KBM-7 (cell line): Measurements from ENCODE around the gene TRAPPC12.
A peak's percentile ranks its signal among the peaks of the same experiment; 100 is the strongest.

Experiments
- DNase-seq: peaks from one replicate; pipeline ENCODE4 v3.0.0-alpha.2; 2015
- in situ Hi-C: fragments of 300-500 bp; cut with MboI; formaldehyde crosslinking; loops from 2 replicates; pipeline ENCODE4 v1.14.3; 2020; ENCODE audit warnings: low sequenced_read_pairs, low pct_unique_long_range_greater_than_20kb, mixed read lengths

TRAPPC12 gene

DNA sequence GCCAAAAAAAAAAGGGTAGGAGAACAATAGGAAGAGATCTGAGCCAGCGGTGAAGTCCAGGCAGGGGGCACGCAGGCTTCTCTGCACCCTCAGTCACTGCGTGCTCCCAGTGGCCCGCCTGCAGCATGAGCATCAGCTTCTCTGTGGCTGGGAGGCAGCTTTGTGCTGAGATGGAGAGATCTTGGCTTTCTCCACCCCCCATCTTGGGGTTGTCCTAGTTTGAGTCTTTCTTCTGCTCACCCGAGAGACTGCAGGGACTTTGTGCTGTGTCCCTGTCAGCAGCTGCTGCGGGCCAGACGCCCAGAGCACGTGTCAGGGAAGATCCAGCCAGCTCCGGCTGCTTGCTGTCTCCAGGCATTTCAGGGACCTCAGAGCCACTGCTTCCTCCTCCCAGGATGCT lies 20.3 kb downstream of the TRAPPC12 start:
- no peak for DNase-seq
- in situ Hi-C loops: no loop called here

DNA sequence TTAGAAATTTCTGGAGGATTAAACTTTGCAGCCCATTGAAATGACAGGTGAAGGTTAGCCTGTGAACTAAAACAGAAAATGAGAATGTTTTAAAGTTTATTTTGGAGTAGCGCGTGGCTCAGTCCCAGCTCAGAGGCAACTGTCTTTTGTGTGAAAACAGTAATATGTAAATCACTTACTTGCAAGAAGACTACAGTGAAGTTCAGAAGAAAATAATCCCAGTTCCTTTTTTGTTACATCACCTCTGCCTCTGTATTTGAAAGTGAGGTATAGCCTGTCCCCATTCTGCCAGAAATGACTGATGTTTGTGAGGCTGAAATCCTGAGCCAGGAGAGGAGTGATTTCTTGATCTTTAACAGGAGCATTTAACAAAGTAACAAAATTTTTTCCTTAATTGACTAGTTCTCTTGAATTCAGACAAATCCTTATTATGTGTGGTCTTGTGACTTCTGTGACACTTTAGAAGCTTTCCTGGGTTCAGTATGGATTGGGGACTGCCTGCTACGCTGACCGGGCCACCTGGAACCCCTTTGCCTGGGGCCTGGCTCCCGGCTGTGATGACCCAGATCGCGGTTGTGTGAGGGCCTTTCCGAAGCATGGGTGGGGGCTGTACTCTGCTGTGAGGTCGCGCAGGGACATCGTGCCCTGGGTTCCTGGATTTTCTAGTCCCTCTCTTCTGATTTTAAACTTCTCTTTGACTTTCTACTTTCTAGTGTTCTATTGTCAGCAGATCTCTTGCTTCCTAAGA lies 24.3 kb downstream of the TRAPPC12 start:
- no peak for DNase-seq

DNA sequence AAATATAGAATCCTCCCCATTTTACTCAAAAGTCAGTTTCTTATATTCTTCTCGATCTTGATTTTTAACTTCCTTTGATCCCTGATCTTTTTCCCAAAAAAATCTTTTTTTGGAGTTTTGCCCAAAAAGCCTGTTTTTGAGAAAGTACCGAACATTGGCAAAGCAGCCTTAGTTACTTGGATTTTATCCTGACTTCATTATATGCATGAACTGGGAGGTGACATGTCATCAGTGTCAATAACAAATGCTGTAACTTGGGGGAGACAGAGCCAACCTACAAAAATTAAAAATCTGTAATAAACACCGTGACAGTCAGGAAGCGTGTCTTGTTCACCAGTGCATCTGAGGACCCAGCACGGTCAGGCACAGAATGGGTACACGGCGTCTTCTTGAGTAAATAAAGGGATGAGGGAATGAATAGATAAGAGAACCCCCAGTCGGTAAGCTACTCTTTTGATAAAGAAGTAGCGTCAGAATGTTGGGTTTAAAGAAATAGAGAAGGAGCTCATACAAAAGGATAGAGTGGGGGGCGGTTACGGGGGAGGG lies 24.9 kb downstream of the TRAPPC12 start:
- DNase-seq: no peak
- in situ Hi-C loops: no loop called here

More for the DNA sequence above, 24.3 kb downstream of the TRAPPC12 start:
- in situ Hi-C loops: no loop called here

DNA sequence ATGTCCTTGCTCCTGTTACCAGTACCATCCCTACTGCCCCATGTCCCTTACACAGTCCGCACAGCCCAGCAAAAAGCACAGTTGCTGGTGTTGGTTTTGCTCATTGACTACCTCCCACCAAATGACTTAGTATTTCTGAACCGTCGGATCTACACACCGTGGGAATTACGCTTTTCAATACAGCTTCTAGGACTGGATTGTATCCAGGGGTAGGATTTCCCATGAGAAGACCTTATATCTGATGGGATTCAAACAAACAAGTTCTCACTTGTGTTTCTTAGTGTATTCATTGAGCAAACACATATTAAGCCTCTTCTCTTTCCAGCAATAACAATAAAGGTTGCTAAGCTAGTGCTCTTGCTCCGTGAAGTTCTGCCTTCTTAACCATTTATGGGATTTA lies 25.8 kb downstream of the TRAPPC12 start:
- DNase-seq: no peak
- in situ Hi-C loops: no loop called here

DNA sequence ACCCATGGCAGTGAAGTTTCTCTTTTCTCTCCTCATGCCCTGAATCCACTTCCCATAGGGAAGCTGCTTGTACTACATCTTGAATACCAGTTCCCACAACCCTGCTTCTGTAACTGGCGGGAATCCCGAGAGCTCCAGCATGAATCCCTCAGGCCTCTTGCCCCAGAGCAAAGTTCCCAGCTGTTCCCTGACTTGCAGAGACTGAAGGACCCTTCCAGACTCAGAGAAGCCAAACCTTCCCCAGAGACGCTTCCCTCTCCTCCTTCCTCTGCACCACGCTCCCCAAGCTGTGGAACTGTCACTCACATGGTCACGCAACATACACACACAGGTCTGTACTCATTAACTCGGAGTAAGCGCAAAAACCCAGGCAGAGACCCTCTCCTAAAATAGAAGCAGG lies 26.4 kb downstream of the TRAPPC12 start:
- DNase-seq: no peak
- in situ Hi-C loops: no loop called here

DNA sequence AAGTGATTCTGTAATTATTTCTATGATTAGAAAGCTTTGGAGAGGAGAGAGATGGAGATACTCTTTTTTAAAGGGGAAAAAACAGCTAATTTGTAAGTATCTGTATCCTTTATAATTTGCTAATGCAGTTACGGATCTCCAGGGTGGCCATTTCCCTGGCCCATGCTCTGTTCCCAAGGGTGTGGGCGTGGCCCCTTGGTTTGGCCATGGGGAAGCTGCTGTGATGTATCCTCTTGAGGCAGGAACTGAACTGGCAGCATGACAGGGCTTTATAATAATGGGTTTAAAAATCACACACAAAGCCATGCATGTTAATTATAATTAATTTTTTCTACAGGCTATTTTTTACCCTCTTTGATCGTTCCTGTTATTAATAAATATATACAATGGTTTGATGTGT lies 27.0 kb downstream of the TRAPPC12 start:
- no peak for DNase-seq
- in situ Hi-C loops: no loop called here

DNA sequence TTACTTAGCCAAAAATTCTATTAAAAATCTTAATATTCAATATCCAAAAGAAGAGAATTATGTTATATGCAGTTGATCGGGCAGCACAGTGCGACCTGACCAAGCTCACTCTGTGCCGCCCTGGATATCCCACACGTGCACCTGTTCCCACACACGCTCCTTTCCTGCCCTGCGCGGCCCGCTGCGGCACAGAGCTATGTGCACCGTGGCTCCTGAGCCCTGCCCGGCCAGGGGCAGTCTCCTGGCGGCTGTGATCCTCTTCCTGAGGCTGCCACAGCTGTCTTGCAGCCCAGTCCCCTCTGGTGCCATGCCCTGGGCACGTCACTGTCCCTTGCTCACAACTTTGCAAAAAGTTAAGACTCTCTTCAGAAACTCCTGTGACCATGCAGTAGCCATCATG lies 29.3 kb downstream of the TRAPPC12 start:
- in situ Hi-C loops: no loop called here
- no peak for DNase-seq

DNA sequence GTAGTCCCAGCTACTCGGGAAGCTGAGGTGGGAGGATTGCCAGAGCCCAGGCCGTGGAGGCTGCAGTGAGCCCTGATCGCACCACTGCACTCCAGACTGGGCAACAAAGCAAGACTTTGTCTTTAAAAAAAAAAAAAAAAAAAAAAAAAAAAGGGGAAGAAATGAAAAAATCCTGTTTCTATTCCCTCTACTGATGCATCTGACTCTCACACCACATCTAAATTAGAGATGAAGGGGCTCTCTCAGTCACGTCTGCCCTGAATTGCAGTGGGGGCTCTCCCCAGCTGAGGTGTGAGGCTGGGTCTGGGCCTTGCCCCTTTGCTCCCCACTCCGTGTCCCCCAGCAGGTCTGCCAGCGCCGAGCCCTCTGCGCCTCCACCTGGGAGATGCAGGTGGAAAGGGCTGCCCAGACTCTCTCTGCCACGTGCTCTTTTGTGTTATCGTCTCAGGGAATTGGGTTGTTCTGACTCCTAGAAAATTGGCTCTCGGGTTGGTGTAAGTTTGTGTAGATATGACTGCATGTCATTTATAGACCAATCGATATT lies 30.2 kb downstream of the TRAPPC12 start:
- in situ Hi-C loops: no loop called here
- no peak for DNase-seq

DNA sequence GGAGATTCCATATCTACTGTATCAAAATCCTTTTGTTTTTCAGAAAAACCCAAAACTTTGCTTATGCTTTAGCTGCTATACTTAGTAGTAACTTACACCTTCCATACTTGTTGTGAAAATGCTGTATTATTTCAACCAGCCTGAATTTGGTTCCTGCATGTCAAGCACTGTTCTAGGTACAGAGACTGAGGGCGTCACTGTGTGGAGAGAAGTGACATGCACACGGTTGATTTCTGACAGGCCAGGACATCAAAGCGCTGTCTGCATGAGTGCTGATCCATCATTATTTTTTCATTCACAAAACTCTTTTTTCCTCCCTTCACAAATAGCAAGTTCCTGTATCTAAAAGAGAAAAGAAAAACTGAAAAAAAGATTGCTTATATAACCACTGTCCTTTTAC lies 31.6 kb downstream of the TRAPPC12 start:
- in situ Hi-C loops: no loop called here
- no peak for DNase-seq

DNA sequence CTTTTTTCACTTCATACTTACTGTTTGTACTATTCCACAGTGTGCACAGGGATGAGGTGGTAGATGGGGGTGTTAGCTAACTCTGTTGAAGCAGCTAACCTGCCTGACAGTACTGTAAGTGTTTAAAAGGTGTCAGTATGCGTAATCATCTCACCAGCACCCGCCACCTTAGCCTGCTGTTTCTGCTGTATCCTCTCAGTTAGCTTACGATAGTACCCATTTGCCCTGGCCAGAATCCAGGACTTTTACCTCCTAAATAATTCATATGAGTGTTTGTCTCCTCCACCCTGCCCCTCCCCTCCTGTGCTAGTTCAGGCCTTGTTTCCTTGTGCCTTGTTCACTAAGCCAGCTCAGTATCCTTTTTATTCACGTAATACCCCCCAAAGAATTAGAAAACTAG lies 34.2 kb downstream of the TRAPPC12 start:
- no peak for DNase-seq
- in situ Hi-C loops: no loop called here

DNA sequence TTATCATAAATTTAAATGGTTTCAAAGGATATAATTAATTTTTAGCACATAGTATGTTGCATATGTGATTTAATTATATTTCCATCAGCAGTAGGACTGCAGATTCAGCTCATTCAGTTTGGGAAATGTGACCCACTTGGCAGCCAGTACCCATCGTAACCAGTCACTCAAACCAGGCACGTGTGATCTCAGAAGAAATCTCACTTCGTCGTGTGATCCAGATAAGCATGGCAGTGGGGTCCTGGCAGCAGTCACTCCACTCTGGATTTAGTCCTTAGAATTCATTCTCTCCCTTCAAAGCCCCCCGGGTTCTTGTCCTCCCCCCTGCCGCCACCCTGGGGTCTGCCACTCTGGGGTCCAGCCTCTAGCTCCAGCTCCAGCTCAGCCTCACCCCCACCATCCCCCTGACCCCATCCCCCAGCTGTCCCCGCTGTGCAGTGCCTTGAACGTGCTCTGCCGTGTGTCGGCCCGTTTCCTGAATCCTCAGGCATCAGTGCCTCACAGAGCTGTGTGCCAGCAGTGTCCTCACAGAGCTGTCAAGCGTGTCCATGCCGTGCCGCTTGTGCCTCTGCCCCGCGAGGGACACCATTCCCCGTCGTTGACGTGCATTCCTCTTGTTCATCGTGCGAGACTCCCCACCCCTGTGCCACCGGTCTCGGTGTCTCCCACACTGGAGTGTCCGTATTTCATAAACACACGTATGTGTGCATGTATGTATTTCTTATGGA lies 34.8 kb downstream of the TRAPPC12 start:
- no peak for DNase-seq

DNA sequence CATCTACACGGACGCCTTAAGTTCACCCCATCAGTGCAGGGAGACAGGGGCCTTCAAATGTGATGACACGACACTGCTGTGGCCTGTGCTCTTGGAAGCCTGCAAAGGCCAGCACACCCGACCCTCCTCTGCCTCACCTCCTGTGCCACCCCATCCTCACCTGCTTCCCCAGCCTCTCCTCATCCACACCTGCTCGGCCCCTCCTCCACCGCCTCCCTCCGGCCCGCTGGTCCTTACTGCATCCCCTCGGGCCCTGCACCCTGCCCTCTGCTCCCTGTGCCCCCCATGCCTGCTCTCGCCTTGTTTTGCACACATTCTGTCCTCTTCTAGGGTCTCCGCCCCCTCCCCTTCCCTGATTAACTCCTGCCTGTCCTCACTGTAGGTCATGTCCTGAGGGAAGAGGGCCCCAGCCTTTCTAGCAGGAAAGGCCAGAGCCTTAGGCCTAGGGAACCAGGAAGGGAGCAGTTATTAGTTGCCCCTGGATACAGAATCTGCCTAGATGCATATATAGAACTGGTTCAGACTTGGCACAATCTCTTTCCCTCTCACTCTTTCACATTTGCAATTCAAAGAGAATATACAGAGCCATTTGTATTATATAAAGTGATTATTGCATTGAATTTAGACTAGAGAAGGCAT lies 39.4 kb downstream of the TRAPPC12 start:
- in situ Hi-C loops: no loop called here
- DNase-seq: no peak

More for the DNA sequence above, 34.8 kb downstream of the TRAPPC12 start:
- in situ Hi-C loops: no loop called here

DNA sequence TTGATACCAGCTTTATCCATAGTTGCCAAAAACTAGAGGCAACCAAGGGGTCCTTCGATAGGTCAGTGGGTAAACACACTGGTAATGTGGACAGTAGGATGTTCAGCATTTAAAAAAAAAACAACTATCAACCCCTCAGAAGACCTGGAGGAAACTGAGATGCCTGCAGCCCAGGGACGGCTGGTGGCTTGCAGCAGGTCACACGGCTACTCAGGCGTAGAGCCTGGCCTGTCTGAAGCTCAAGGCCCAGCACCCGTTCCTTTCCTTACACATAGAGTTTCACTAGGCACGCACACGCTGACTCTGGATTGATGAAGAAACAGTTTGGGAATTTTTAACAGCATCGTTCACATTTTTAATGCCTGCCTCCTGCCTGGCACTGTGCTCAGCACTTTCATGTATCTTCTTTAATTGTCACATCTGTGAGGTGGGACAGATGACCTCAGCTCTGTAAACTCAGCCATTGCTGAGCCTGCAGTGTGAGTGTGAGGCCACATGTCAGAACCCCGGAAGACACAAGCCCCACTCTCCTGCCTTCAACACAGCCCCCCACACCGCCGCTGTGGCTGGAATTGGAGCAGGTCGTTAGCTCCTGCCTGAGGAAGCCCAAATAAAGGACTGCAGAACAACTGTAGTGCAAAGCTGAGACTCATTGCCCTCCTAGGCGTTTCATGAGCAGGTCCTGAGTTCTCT lies 40.7 kb downstream of the TRAPPC12 start:
- in situ Hi-C loops: no loop called here

DNA sequence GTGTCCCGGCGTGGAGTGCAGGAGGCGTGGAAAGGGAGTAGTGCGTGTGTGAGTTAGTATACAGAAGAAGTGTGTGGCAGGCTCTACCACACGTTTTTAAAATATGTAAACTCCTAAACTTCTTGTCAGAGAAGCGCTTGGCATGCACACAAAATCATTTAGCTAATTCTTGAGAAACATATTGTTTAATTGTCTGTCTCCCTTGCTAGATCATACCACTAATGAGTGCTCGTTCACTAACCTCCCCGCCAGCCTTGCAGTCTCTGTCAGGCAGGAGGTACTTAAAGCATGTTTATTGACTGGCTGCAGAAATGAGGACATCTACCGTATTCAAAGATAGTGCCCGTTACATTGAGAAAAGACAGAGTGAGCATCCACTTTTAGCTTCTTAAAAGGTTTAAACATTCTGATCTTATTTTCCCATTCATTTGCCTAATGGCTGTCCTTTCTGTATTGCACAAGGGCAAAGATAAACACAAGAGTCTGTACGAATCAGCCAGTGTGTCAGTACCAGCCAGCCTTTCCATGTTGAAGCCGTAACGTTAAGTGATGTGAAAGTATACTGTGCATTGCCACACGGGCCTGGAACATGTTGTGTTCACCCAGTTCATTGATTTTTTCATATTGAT lies 41.4 kb downstream of the TRAPPC12 start:
- in situ Hi-C loops: no loop called here
- DNase-seq: no peak

More for the DNA sequence above, 40.7 kb downstream of the TRAPPC12 start:
- no peak for DNase-seq

DNA sequence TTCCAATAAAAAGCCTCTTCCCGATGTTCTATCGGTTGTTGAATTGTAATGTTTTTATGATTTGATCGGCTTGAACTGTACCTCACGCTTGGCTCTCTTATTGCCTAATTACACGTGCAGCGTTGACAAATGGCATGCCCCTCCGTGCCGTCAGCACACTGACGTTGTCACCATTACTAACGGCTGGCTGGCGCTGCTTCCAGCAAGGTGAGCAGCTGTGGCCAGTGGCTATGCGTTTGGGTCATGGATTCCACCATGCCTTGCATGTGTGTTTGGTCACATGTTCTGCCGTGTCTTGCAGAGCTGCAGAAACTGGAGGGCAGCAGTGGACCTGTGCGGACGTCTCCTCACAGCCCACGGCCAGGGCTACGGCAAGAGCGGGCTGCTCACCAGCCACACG lies 42.1 kb downstream of the TRAPPC12 start:
- in situ Hi-C loops: no loop called here
- DNase-seq: no peak

DNA sequence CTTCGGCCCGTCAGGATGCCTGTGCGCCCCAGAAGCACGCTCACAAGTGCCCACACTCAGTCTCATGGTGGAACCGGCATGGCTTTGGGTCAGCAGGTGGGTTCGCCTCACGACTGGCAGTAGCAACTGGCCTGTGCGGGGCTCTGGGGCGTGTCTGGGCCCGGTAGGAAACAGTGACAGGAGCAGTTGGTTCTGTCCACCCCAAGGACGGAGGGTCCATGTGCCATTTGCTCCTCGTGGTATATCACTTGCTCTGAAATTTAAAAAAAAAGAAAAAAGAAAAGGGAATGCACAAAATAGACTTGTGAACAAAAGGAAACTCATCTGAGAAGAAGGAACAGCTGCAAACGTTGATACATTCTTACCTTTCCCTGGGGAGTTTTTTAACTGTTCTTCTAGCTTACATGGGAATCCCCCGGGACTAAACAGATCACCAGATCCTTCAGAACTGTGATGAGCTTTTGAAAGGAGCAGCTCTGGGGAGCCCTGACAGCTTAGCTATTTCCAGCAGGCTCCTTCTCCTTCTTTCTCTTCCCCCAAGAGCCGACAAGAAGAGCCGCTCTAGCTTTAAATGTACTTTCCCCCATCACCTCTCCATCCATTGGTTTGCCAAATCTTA lies 42.8 kb downstream of the TRAPPC12 start:
- in situ Hi-C loops: no loop called here

DNA sequence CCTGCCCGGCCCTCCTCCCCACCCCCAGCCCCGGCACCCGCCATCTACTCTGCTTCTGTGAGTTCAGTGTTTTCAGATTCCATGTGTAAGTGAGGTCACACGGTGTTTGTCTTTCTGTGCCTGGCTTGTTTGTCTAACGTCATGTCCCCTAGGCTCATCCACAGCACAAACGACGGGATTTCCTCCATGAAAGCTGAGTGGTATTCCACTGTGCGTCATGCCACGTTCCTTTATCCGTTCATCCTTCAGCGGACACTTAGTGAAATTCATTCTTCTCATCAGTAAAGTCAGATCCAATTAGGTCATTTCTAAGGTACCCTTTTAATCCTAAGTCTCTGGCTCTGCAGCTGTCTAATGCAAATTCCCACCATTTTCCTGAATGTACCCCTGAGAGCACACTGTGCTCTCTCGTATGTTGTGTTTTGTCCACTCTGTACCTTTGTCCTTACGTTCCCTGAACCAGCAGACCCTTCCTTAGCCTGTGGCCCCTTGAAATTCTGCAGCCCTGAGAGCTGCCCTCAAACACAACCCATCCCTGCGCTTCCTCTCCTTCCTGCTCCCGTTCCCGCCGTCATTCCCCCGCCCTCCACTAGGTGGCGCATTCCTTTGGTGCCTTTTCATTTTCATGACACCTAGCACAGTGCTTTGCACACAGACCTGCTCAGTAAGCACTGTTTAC lies 44.1 kb downstream of the TRAPPC12 start:
- peak; percentile 79 for DNase-seq
- in situ Hi-C loops: no loop called here

More for the DNA sequence above, 42.8 kb downstream of the TRAPPC12 start:
- DNase-seq: no peak
